ENCODE data around the gene RNGTT.
"Not testable (repeated sequence)": the region's sequence is repeated elsewhere in the genome, so short reads cannot be mapped to it uniquely, and the experiment has no call there.

The RNGTT gene

DNA sequence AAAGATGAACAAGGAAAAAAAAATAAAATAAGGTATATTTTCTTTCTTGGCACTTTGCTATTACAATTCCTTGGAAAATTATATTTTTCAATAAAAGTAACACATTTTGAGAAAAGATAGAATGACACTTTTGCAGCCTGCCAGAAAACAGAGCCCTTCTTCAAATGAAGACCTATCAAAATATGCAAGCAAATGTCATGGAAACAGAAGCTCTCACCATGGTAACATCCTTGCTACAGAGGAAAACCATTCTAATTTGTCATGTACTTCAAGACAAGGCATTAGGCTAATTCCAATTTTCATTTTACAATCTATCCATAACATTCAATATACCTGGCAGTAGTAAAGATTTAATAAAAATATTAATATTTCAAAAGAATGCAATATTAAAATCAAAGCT, 177.9 kb downstream of the RNGTT start:
- no peak for DNase-seq

DNA sequence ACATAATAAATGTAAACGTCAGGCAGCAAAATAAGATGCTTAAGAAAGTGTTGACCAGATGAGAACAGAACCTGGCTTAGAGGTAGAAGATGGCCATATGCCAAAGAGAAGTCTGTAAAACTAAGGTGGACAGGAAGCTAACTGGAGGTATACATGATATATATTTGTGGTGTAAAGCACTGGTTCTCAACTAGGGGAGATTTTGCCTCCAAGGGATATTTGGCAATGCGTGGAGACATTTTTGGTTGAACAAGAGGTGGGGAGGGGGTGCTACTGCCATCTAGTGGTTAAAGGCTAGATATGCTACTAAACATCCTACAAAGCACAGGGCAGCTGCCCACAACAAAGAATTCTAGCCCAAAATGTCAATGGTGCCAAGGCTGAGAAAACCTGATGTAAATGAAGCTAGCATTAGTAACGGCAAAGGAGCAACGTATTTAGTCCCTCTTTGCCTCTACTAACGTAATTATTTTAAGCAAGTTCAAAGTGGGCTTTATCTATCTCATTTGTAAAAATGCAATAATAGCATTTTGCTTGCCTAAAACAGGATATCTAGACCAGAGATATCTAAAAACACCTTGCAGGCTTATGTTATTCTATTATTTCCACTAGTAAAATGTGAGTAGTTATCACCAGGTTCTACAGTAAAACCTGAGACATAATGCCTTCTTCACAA, 182.6 kb downstream of the RNGTT start:
- peak; percentile 72 to 83 for DNase-seq

DNA sequence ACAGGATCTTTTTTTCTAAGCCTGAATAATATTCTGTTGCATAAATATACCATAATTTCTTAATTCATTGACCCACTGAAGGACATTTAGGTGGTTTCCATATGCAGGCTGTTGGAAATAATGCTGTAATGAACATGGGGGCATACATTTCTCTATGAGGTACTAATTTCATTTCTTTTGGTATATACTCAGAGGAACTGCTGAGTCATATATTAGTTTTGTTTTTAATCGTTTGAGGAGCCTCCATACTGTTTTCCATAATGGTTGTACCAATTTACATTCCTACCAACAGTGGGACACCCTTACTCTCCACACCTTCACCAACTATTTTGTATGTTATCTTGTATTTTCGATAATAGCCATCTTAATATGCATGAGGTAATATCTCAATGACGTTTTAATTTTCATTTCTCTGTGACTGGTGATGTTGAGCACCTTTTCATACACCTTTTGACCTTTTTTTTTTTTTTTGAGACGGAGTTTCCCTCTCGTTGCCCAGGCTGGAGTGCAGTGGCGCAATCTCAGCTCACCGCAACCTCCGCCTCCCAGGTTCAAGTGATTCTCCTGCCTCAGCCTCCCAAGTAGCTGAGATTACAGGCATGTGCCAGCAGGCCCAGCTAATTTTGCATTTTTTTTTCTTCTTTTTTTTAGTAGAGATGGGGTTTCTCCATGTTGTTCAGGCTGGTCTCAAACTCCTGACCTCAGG, 187.4 kb downstream of the RNGTT start:
- DNase-seq: no peak

DNA sequence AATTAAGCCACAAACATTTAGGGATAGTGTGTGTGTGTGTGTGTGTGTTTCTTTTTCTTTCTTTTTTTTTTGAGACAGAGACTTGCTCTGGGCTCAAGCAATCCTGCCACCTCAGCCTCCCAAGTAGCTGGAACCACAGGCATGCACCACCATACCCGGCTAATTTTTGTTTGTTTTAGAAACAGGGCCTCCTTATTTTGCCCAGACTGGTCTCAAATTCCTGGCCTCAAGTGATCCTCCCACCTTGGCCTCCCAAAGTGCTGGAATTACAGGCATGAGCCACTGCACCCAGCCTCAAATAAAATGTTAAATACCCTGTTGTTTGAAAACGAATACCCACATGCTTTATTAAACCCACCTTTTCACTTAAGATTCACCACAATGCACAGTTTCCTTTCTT, 195.3 kb downstream of the RNGTT start:
- not testable (repeated sequence) for DNase-seq

DNA sequence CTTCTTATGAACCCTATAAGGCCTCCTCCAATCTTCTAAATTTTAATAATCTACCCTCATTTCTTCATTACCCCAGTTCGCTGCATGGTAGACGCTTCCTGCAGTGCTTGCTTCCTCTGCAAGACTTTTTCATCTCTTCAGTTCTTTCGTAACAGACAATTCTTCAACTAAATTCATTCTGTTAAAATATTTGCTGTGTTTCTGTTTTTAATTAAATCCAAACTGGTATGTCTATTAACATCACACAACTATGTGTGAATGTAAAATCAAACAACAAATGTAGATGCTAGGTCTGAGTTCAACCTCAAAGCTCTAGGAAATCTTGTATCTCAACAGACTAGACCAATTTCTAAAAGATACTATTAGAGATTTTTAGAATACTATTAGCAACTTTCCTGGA, 199.3 kb downstream of the RNGTT start:
- DNase-seq: no peak

DNA sequence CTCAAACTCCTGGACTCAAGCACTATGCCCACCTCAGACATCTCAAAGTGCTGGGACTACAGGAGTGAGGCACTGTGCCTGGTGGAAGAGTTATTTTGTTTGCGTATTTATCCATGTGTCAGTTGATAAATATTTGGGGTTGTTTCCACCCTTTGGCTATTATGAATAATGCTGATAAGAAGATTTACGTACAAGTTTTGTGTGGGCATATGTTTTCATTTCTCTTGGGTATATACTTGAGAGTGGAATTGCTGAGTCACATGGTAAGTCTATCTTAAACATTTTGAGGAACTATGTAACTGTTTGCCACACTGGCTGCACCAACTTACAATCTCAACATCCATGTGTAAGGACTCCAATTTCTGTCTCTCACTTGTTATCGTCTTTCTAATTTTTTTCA, 200.3 kb downstream of the RNGTT start:
- DNase-seq: peak; percentile 5 to 18

DNA sequence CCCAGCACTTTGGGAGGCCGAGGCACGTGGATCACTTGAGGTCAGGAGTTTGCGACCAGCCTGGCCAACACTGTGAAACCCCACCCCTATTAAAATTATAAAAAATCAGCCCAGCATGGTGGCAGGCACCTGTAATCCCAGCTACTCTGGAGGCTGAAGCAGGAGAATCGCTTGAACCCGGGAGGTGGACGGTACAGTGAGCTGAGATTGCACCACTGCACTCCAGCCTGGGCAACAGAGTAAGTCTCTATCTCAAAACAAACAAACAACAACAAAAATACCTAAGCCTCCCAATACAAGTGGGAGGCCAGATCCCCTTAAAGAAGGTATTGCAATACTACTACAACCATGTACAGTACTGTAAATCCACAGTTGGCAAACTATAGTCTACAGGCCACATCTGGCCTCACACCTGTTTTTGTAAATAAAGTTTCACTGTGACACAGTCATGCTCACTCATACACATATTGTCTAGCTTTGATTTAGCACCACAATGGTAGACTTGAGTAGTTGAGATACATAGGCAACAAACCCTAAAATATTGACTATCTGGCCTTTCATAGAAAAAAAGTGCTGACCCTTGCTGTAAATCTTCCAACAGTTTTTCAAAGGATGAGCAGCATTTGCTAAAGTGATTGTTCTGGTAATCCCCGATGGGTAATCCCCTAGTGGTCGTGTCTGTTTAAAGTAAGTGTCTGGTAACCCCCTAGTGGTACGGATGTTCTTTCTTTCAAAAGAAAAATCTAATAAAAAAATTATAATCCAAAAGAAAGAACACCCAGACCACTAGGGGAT, 202.0 kb downstream of the RNGTT start:
- peak in 1 of 2 experiments; percentile 25 for DNase-seq

DNA sequence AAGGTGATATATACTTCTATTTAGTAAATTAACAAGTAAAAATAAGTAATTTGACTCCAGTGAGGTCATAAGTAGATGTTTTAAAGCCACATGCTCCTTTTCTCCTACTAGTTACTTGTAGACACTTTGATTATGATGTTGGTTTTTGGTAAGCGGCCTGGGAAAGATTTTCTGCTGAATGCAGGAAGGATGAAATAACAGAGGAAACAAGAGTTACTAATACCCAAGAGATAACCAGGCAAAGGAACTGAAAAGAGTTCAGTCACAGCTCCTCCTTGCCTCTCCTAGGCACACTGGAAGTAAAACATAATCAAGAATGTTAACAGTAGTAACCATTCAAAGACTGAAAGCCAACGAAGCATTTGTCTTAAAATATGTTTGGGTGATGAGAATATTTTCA, 203.3 kb downstream of the RNGTT start:
- no peak for DNase-seq

DNA sequence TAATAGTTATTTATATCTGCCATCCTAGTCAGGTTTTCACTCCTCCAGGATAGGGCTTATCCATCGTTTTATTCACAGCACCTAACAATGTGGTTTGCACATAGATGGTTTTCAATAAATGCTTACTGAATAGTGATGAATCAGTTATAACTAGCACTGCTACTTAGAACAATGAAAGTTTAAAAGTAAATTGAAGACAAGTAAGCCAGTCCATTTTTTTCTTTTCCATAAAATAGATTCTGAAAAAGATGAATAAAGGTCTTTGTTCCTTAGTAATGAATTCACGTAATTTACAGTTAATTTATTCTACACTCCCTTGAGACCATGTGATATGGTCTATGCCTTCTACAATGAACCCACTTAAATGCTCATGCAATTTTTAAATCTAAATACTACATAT, 212.5 kb downstream of the RNGTT start:
- no peak for DNase-seq

DNA sequence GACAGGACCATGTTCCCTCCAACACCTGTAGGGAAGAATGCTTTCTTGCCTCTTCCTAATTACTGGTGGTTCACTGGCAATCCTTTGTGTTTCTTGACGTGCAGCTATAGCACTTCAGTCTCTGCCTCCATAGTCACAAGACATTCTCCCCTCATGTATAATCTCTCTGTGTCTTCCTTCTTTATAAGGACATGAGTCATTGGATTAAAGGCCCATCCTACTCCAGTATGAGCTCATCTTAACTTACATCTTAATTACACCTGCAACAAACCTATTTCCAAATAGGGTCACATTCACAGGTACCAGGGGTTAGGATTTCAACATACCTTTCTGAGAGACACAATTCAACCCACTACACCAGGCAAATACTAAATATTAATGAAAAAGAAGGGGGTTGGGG, 213.6 kb downstream of the RNGTT start:
- DNase-seq: no peak

DNA sequence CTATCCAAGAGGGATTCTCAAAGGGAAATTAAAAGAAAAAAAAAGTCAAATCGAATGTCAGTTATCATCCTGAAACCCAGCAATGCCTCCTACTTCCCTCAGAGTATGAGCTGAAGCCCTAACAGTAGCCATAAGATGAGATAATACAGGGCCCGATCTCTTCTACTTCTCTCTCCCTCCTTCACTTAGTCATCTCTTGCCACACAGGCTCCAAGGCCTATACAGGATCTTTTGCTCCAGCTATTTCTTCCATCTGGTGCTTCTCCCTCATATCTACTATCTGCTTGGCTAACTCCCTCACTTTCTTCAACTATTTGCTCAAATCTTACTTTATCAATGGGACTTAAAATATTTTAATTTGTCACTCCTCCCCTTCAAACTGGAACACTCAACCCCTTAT, 215.3 kb downstream of the RNGTT start:
- no peak for DNase-seq

DNA sequence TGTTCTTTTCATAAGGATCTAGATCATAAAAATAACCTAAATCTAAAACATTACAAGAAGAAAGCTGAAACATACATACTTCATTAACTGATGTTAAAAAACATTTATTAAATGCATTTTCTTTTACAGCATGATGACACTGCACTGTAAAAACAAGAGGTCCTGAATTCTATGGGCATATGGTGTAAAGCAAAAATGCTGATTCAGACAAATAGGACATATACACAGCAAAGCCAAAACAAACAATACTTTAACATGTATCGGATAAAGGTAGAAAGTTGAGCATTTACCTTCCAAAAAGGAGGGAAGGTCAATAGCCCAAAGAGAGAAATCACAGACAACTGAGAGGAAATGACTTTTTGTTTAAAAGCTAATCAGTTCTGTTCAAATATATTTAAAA, 221.5 kb downstream of the RNGTT start:
- no peak for DNase-seq

DNA sequence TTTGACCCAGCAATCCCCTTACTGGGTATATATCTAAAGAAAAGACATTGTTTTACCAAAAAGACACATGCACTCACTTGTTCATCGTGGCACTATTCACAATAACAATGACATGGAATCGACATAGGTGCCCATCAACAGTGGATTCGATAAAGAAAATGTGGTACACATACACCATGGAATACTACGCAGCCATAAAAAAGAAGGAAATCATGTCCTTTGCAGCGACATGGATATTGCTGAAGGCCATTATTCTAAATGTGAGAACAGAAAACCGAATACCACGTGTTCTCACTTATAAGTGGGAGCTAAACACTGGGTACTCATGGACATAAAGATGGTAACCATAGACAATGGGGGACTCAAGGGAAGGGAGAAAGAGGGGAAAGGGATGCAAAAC, 222.3 kb downstream of the RNGTT start:
- no peak for DNase-seq

DNA sequence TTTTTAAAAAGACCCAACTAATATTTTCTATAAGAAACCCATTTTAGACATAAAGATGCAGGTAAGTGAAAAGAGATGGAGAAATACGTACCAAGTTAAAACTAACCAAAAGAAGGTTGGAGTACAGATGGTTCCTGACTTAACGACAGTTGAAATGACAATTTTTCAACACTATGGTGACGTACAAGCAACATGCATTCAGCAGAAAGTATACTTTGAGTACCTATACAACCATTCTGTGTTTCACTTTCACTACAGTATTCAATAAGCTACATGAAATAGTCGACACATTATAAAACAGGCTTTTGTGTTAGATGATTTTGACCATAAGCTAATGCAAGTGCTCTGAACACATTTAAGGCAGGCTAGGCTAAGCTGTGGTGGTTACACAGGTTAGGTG, 228.9 kb downstream of the RNGTT start:
- no peak for DNase-seq

DNA sequence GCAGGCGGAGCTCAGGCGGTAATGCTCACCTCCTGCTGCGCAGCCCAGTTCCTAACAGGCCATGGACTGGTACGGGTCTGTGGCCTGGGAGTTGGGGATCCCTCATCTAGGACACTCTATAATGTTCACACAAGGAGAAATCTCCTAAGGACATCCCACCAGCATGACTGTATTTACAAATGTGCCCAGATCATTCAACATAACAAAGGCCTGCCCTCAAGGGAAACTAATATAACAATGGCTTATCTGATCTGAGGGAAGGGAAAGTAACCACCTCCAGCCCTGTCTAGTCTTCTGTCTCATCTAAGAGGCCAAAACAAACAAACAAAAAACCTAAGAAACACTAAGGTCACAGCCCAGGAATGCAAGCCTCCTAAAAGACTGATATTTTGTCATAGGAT, 232.8 kb downstream of the RNGTT start:
- no peak for DNase-seq

DNA sequence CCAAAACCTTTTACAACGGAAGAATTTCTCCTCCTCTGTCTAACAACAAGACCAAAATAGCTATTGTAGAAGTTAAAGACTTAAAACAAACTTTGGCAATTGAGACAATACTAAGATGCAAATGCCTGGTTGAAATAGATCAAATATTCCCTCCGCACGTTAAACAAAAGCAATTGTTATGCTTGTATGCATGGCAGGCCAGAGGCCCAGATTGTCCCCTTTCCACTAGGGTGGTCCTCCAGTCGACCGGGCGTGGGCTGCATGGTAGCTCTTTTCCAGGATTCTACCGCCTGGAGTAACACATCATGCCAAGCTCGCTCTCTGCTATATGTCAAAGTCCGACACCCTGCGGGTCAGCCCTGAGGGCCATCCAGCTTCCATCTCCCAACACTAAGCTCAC, 234.7 kb downstream of the RNGTT start:
- DNase-seq: no peak

DNA sequence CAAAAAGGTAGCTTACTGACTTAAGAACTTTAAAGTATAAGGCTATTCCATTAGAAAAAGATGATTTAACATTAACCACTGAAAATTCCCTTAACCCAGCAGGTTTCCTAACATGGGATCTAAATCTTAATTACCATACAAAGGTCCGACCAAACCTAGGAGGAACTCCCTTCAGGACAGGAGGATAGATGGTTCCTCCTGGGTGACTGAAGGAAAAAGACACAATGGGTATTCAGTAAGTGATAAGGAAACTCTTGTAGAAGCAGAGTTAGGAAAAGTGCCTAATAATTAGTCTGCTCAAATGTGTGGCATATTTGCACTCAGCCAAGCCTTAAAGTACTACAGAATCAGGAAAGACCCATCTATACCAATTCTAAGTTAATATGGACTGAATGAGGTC, 237.0 kb downstream of the RNGTT start:
- not testable (repeated sequence) for DNase-seq

DNA sequence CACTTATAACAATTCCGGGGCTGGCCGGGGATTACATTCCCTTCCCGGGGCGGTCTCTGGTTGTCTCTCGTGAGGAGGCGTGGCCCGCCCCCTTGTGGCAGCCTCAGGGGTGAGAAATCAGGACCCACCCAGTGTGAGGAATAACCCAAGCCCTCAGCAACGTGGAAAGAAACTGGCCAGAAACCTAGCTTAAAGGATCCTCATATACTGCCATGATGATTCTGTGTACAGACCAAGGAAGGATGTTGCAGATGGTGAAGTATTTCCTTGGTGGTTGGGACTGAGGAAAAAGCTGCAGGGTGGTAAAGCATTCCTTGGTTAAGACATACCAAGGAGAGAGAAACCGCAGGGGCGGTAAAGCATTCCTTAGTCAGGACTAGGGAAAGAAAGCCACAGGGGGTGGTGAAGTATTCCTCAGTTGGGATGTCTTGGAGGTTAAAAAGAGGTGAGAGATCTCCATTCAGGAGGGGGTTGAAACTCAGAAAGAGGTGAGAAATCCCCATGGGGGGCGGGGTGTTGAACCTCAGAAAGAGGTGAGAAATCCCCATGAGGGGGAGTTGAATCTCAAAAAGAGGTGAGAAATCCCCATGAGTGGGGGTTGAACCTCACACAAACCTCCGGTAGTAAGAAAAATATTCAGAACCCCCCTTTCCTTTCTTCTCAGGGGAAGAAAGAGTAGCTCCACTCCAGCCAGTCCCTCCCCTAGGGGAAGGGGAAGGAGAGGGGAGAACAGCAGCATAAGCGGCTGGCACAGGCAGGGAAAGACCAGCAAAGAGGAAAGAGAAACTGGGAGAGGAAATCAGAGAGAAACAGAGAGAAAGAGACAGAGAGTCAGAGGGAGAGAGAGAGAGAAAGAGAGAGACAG, 238.1 kb downstream of the RNGTT start:
- DNase-seq: peak; percentile 80 to 83

DNA sequence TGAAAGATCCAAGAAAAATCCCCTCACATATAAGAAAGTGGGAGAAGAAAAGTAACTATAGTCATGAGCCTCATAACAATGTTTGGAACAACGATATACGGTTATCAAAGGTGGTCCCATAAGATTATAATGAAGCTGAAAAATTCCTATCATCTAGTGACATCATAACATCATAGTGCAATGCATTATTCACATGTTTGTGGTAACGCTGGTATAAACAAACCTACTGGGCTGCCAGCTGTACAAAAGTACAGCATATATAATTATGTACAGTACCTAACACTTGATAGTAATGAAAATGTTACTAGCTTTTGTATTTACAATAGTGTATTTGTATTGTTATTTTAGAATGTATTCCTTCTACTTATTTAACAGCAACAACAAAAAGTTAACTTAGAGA, 240.7 kb downstream of the RNGTT start:
- no peak for DNase-seq

DNA sequence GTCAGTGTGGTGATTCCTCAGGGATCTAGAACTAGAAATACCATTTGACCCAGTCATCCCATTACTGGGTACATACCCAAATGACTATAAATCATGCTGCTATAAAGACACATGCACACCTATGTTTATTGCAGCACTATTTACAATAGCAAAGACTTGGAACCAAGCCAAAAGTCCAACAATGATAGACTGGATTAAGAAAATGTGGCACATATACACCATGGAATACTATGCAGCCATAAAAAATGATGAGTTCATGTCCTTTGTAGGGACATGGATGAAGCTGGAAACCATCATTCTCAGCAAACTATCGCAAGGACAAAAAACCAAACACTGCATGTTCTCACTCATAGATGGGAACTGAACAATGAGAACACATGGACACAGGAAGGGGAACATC, 247.0 kb downstream of the RNGTT start:
- not testable (repeated sequence) for DNase-seq

DNA sequence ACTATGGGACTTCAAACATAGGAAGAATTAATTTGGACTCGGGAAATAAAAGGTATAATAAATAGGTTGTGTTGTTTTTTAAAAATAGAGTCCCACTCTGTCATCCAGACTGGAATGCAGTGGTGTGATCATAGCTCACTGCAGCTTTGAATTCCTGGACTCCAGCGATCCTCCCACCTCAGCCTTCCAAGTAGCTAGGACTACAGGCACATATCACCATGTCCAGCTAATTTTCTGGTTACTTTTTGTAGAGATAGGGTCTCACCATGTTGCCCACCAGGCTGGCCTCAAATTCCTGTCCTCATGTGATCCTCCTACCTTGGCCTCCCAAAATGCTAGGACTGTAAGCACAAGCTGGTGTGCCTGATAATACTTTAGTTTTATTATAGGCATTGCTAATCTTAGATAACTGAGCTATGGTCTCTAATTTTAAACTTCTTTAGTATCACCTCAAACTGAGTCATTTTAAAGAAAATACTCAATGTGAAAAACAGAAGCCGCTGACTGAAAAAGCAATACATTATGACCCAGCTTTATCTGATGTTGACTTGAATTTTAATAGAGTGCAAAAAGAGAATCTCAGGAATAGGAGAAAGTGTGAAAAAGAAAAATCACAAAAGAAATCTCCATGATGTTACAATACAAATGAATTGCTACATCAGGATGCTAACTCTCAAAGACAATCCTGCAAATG, 251.0 kb downstream of the RNGTT start:
- DNase-seq: no peak

DNA sequence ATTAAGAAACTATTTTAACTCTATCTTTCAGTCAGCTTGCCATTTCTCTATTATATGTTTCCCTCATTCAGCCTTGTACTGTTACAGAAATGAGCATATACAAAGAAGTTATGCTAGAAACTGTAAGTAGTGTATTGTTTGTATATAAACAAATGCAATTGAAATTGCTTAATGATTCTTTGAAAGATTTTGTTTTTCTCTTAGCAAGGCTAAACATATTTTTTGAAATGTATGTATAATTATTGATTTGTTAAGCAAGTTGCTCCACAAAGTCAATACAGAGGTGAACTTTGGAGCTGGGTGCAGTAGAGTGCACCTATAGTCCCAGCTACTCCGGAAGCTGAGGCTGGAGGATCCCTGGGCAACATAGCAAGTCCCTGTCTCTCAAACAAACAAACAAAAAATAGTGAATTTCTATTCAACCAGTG, 253.6 kb downstream of the RNGTT start:
- DNase-seq: no peak

All from Kasumi-1 (cell line).